HTR-8/SVneo (cell line): Measurements from ENCODE around the gene NEK6.

ENCODE experiments used
- DNase-seq: peaks from one replicate; pipeline ENCODE4 v3.0.0; 2011; ENCODE audit warnings: low spot score, mixed read lengths; ENCODE audit not compliant: insufficient read length
- FAIRE-seq: peaks from 2 replicates; lab custom pipeline; 2011; peaks lifted over from hg19 to GRCh38; lab: Jason Lieb, UNC

NEK6 gene

GRCh38 chr9:124347968-124348358 is 90.2 kb downstream of the NEK6 start:
- DNase-seq (no peak), FAIRE-seq (no peak)

DNA sequence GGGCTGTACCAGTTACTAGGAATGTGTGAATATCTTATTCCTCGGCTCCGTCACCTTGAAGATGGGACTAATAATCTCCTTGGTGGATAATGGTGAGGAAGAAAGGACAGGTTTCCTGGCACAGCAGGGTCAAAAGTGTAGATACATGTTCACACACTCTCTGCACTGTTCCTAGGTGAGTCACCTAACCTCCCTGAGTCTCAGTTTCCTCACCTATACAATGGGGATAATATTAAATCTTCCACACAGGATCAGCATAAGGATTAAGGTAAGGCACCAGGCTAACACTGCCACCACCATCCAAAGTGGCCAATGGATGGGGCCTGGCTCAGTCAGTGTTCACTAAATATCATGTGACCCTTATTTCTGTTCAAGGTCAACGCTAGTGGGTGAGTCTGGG is 90.6 kb downstream of the NEK6 start:
- FAIRE-seq, result no peak
- DNase-seq, result no peak

GRCh38 chr9:124348831-124349230 is 91.1 kb downstream of the NEK6 start:
- no peak for DNase-seq
- no peak for FAIRE-seq

GRCh38 chr9:124349267-124349666 is 91.5 kb downstream of the NEK6 start:
- DNase-seq (no peak), FAIRE-seq (no peak)

DNA sequence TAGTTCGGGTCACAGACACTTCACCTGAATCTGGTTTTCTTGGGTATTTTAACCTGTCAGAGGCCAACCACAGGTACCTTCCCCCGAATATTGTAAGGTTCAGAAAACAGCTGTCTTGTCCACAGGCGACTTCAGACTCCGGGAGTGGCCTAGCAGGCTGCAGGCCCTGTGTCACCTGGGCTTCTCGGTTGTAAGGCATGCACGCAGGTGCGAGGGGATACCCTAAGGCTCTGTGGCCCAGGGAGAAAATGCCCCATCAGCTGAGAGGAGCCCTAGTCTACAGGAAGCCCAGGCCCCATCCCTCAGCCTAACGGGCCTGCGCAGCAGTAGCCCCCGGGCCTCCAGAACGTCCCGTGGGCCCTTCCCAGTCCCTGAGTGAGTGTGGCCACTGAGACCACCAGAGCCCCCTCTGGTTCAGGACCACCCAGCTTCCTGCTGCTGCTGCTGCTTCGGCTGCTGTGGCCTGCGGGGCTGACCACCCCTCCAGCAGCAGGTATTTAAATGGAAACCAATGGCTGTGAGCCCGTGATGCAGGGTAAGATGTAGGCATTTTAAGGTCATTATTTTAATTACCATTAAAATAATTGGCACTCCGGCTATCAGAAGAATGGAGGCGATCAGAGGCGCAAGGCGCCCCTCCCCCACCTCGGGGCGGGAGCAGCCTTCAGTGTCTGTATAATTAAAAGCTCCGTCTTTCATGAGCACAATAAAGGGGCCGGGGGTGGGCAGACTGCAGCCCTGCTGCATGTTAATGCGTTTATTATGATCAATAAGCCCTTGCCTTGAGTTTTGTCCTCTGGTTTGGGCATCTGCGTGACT is 92.1 kb downstream of the NEK6 start:
- FAIRE-seq (no peak), DNase-seq (no peak)

DNA sequence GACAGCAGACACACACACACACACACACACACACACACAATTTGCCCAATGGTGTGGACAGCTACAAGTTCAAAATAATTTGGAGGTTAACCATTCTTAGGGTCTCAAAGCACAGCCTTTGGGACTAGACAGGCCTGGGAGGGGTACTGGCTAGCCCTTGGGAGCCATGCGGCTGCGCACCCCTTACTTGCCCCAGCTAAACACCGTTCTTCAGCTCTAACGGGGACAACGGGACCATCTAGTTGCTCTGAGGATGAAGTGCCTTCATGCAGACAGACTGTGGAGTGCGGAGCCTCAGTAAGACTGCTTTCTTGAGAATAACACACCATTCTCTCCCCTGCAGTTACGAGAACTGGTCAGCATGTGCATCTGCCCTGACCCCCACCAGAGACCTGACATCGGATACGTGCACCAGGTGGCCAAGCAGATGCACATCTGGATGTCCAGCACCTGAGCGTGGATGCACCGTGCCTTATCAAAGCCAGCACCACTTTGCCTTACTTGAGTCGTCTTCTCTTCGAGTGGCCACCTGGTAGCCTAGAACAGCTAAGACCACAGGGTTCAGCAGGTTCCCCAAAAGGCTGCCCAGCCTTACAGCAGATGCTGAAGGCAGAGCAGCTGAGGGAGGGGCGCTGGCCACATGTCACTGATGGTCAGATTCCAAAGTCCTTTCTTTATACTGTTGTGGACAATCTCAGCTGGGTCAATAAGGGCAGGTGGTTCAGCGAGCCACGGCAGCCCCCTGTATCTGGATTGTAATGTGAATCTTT is 92.9 kb downstream of the NEK6 start:
- no peak for DNase-seq
- FAIRE-seq, result no peak

GRCh38 chr9:124351672-124352468 is 94.1 kb downstream of the NEK6 start:
- DNase-seq (no peak), FAIRE-seq (no peak)

- no peak for FAIRE-seq
- DNase-seq, result no peak
Measured at GRCh38 chr9:124352616-124353015, 94.9 kb downstream of the NEK6 start.

GRCh38 chr9:124353166-124353768 is 95.5 kb downstream of the NEK6 start:
- FAIRE-seq, result no peak
- DNase-seq, result no peak

GRCh38 chr9:124353811-124354274 is 96.1 kb downstream of the NEK6 start:
- DNase-seq (no peak), FAIRE-seq (no peak)

DNA sequence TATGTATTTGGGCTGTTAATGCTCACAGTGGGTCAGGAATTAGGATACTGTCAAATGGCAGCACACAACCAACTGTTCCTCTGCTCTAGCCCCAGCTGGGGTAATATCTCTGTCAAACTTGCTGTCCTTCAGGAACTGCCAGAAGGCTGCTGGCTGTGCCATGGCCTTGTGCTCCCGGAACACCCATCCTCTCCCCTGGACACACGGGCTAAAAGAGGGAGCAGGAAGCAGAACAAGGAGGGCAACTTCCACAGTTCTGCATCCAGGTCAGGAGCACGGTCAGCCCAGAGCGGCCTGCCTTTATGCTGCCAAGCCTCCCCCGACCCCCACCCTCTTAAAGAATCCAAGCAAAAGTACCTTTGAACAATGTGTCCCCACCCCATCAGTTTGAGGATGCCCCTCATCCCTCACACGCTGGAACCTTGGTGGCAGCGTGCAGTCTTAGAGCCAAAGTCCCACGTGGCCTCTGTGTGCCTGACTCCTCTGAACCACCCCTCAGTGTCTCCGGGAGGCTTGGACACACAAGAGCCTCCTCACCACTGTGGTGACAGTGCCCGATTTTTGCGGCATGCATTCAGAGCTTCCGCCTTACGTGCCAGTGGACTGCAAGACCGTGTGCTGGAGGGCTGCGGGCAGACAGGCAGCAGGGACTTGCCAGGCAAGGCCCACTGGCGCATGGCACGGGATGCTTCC is 96.7 kb downstream of the NEK6 start:
- DNase-seq (no peak), FAIRE-seq (no peak)

DNA sequence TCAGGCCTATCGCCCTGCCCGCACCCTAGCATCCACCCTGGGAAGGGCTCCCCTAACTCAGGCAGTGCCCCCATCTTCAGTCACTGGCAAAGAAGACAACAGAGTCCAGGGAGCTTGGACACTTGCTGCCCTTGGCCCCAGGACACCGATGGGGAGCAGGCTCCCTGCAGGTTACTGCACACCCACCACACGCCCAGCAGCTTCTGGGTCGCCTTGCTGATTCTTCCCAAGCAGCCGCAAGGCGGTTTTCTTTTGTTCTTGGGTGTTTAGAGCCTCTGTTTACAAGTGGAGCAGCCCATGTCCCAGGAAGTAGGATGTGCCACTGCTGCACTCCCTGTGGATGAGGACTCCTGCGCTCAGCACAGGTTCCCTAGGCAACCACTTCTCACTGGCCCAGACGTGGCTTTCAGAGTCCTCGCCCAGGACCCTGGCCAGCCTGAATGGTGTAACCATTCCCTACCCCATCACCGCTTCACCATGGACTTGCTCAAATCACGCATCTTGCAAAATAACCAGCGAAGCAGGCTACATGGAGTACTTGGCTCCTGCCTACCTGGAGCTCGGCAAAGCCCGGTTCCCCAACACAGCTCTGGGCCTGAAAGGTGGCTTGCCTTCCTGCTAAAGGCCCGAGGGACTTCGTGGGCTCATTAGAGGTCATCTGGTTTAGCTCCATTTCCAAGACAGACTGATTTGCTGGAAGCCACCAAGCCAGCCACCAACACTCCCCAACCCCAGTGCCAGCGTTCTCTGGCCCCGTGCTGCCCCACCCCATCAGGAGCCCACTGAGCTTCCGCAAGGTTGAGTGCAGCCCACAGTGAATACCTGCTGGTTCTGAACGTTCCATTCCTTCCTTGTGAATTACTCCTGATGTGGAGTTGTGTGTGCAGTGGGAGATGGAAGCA is 97.5 kb downstream of the NEK6 start:
- FAIRE-seq (no peak), DNase-seq (no peak)

DNA sequence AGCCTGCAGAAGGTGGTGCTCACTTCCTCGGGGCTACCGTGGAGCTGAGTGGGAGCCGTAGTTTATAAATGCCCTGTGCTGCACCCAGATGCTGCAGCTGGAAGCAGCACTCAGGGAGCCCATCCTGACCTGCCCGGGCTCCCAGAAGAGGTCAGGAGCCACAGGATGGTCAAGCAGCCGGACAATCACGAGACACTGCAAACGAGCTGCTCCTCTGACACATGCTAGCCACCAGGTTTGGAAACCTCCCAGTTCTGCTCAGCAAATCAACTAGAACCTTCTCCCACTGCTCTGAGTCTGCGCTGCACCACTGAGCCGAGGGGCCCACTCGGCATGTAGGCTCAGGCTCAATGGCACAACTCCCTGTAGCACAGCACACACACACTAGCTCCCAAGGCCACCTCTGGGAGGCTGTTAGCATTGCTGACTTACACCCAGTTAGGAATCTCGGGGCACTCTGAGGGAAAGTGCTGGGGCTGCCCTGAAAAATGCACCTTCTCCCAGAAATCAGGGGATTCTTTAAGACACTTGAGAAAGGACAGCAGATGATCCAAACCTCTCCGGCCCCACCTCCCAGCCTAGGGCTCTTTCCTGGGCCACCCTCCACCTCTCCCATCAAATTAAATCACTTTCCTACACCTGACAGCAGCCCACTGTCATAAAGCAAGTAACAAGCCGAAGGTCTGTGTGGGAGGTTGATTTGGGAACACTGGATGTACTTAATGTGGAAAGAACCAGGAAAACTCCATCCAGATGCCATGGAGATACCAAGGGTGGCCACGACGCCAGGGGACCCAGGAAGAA is 98.4 kb downstream of the NEK6 start:
- DNase-seq, result no peak

DNA sequence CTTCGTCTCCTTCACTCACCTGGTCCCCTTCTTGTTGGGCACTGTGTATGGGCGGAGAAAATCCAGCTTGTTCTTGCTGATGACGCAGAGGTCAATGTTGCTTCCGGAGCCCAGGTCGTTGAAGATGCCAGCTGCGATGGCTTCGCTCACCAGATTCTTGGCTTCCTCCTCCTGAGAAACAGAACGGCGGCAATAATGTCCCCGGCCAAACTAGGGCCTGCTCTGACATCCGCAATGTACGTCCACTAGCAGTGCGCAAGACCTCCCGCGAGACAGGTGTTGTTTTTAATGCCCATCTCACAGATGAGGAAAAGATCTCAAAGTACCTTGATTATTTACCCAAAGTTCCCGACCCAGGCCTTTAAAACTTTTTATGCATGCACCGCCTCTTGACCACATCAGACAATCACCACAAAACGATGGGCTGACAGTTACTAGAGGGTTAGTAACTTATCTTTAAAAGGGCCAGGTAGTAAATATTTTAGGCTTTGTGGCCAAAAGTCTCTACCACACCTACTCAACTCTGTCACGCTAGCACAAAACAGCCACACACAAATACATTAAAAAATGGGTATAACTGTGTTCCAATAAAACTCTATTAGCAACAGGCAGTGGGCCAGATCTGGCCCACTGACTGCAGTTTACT is 99.1 kb downstream of the NEK6 start:
- DNase-seq (no peak), FAIRE-seq (no peak)

More for the DNA sequence above, 98.4 kb downstream of the NEK6 start:
- no peak for FAIRE-seq

GRCh38 chr9:124357721-124358361 is 100.1 kb downstream of the NEK6 start:
- no peak for FAIRE-seq

DNA sequence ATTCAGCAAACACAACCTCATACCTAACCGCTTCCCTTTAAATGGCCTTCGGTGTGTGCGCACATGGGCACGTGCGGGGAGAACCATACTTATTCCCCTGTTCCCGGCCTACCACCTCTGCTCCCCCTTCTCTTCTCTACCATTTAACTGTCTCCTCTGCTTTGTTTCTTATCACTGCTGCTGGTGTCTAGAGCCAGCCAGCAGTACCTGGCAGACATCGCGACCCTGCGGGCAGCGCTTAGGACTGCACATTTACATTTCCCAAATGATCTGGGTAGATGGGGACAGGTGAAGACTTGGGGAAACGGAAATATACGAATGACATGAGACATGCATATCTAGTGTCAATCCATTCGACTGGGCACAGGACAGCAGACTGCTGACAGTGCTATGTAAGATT is 100.9 kb downstream of the NEK6 start:
- FAIRE-seq, result no peak
- DNase-seq, result no peak

More at GRCh38 chr9:124357721-124358361, 100.1 kb downstream of the NEK6 start:
- no peak for DNase-seq

DNA sequence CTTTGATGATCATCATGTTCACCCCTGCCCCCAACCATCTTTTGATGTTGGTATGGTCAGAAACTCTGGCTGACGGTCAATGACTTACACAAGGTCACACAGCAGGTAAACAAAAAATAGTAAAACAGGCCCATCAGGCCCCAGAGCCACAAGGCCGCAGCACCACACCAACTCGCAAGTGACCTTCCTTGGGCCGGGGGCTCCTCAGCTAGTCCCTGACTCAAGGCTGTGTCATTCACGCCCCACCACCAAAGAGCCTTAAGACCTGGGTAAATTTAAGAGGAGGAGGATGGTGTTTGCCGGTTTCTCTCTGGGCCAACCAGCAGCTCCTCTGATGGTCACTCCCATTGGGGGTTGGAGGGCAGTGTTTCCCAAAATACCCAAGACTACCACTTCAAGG is 101.7 kb downstream of the NEK6 start:
- DNase-seq, result no peak
- no peak for FAIRE-seq
